Mucosa of descending colon (tissue), 3 donors: Measurements from ENCODE around the gene APOM. TPM values are rescaled to one million over a fixed set of nuclear protein-coding genes. Genes with fewer than 3 reads are reported as not detected.
A peak's percentile ranks its signal among the peaks of the same experiment; 100 is the strongest.

Experiments used
- ATAC-seq: fragments of 200-7000 bp; cut with Tn5 transposase; one replicate; pipeline ENCODE4 v1.9.1; 2020; ENCODE audit warnings: mild to moderate bottlenecking, moderate library complexity
- DNase-seq, 3 donors: peaks; one replicate each; pipeline ENCODE4 v3.0.0-alpha.2; 2020
- H3K36me3 ChIP-seq: fragments of 200-600 bp; one replicate; pipeline ENCODE4 v1.8.0; 2021; ENCODE audit warnings: low read depth, mild to moderate bottlenecking
- H3K4me1 ChIP-seq: fragments of 200-600 bp; one replicate; pipeline ENCODE4 v1.8.0; 2021; ENCODE audit warnings: low read depth, mild to moderate bottlenecking
- H3K4me3 ChIP-seq: fragments of 200-600 bp; one replicate; pipeline ENCODE4 v1.8.0; 2021; ENCODE audit warnings: mild to moderate bottlenecking
- H3K9me3 ChIP-seq: fragments of 200-600 bp; one replicate; pipeline ENCODE4 v1.8.0; 2021; ENCODE audit warnings: mild to moderate bottlenecking
- intact Hi-C, 2 donors: fragments of 100-400 bp; cut with DNase I in 1 of 2; cut with micrococcal nuclease in 1 of 2; formaldehyde crosslinking; loops; one replicate each; pipeline versions ENCODE4 v1.11.0 to v1.11.1; 2022; cut with DNase I, micrococcal nuclease
- total RNA-seq, 3 donors: library from RNA; stranded (reverse); fragmentation: NEBNext Ultra II Directional in 2 of 3; extraction: Animal tissue kit (Norgen Biotek cat#: 25700) in 2 of 3; gene quantifications; one replicate each; pipeline versions ENCODE4 v1.2.1 to v1.2.4, GENCODE V29; 2021 to 2023
- TF ChIP-seq, protein P1 (sequence below): fragments of 200-600 bp; IDR thresholded peaks from one replicate; pipeline ENCODE4 v1.8.0; 2022; ENCODE audit warnings: antibody characterized with exemption, mild to moderate bottlenecking
- donor health status: DM: no; HTN: no; CAD: no; lungs with moderate emphysema.
- donor health status: DM: no; HTN: no; CAD: no.
- donor health status: DM: no; HTN: yes; CAD: no.

Gene APOM
- total RNA-seq, 3 donors from 2014 or later: 2.2 to 2.7 (median 2.4) TPM

DNA sequence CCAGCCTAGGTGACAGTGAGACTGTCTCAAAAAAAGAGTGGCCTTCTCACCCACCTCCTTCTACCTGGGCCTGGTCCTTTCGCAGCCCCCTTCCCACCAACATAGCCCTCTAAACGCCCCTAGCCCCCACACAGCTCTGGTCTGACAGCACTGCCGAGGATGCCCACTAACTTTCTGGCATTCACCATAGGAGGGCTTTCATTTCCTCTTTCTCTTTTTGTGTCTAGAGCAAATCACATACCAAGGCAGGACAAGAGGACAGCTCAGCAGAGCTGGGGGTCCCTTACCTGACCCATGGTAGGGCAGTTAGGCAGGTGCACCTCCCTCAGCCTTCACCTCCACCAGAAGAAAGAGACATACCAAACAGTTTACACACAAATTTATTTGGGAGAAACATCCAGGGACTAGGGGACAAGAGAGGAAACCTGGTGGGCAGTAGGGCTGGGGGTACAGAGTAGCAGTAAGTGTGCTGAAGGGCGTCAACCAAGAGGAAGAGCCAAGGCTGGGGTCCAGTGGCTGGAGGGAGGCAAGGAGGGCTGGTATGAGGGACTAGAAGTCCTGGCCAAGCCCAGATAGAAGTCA lies 20.7 kb downstream of the APOM start:
- Histone ChIP-seq H3K36me3 (no peaks in the 10 kb centered on the region), H3K4me3 (no peak overlapping the region), H3K9me3 (no peaks in the 10 kb centered on the region), H3K4me1 (peaks cover 11% of the 10 kb centered on the region)
- TF ChIP-seq, protein P1, sequence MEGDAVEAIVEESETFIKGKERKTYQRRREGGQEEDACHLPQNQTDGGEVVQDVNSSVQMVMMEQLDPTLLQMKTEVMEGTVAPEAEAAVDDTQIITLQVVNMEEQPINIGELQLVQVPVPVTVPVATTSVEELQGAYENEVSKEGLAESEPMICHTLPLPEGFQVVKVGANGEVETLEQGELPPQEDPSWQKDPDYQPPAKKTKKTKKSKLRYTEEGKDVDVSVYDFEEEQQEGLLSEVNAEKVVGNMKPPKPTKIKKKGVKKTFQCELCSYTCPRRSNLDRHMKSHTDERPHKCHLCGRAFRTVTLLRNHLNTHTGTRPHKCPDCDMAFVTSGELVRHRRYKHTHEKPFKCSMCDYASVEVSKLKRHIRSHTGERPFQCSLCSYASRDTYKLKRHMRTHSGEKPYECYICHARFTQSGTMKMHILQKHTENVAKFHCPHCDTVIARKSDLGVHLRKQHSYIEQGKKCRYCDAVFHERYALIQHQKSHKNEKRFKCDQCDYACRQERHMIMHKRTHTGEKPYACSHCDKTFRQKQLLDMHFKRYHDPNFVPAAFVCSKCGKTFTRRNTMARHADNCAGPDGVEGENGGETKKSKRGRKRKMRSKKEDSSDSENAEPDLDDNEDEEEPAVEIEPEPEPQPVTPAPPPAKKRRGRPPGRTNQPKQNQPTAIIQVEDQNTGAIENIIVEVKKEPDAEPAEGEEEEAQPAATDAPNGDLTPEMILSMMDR: no peak
- intact Hi-C loops: no loop called here
- ATAC-seq (no peak), DNase-seq (no peak)

DNA sequence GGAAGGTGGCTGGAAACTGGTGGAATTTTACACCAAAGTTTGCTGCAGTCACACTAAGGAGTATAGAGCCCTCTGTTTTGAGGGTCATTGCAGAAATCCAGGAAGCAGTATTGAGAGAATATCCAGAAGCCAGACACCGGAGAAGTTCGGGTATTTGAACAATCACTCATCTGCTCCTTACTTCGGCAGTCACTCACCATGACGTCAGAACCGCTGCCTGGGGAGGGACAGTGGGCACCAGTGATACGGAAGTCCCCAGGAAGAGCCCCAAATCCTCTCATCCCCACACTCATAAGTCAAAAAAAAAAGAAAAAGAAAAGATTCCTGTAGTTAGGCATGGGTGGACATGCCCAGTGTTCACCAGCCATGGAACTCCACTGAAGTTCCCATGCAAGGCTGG lies 21.2 kb downstream of the APOM start:
- TF ChIP-seq, protein P1: no peak
- Histone ChIP-seq H3K4me1 (peaks cover 14% of the 10 kb centered on the region), H3K36me3 (no peaks in the 10 kb centered on the region), H3K9me3 (no peaks in the 10 kb centered on the region), H3K4me3 (no peak overlapping the region)
- no peak for ATAC-seq
- no peak for DNase-seq
- intact Hi-C loops: no loop called here

DNA sequence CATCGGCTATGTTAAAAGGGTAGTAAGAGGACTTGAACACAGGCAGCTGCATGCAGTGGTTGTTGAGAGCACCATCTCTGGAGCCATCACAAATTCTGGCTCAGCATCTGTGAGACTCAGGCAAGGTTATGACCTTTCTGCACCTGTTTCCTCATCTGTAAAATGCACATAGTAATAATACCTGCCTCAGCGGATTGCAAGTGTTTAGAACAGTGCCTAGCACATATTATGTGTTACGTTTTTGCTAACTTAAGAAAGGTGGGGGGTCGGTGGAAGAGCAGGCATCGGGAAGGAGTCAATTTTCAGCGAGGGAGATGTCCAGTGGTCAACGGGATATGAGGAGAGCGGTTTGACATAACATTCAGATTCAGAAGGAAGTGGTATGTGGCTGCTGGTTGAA lies 22.3 kb downstream of the APOM start:
- intact Hi-C loops: no loop called here

DNA sequence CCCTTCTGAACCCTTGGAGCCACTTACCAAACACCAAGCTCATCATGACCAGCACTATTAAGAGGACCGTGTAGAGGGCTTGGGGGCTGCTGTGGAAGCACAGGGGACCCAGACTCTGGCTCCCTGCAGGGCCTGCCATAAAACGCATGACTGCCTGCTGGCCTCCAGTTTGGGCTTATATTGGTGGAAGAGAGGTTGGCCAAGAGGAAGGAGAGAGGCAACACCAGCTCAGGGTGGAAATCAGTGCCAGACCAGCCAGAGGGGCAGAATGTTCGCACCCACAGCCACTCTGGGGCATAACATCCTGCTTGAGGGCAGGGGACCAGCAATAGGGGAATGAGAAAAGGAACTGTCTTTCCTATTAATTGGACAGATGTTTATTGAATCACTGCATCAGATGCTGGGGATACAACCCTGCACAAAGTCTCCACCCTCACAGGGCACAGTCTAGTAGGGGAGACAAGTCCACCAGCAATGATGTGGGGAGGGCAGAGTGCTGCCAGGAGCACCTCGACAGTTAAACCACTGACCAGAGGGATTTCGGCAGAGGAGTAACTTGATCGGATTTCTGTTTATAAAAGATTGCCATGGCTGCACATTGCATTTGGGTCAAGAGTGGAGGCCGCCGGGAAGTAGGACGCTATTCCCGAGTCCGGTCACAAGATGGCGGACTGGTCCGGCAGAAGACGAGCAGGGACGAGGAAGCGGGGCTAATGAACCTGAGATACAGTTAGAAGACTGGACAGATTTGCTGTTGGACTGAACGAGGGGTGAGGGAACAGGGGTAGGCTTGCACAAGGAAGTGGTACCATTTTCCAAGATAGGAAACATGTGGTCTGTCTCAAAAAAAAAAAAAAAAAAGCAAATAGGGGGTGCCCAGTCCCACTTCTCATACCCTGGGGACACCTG lies 24.8 kb downstream of the APOM start, which contains the start of gene LY6G5C:
LY6G5C (minus strand) TSS at position 842 of the 909 bp plus-strand sequence; CDS start at position 148, 694 bp downstream.
- TF ChIP-seq, protein P1: peak; percentile 68
- peak; percentile 87 for ATAC-seq
- Histone ChIP-seq H3K36me3 (no peaks in the 10 kb centered on the region), H3K4me3 (no peak within 1 kb of the TSS), H3K4me1 (peaks cover 14% of the 10 kb centered on the region), H3K9me3 (no peaks in the 10 kb centered on the region)
- peak; percentile 87 to 90 (median 89) for DNase-seq
- intact Hi-C loops: loop anchor here in 1 of 2 donors (10.0 kb wide), 1 partner anchor 184 kb away; the partner anchor contains the start of gene NEU1

More for the DNA sequence above, 22.3 kb downstream of the APOM start:
- Histone ChIP-seq H3K4me3 (no peak overlapping the region), H3K9me3 (no peaks in the 10 kb centered on the region), H3K4me1 (peaks cover 14% of the 10 kb centered on the region), H3K36me3 (no peaks in the 10 kb centered on the region)
- DNase-seq (no peak), ATAC-seq (no peak)
- TF ChIP-seq, protein P1: no peak

DNA sequence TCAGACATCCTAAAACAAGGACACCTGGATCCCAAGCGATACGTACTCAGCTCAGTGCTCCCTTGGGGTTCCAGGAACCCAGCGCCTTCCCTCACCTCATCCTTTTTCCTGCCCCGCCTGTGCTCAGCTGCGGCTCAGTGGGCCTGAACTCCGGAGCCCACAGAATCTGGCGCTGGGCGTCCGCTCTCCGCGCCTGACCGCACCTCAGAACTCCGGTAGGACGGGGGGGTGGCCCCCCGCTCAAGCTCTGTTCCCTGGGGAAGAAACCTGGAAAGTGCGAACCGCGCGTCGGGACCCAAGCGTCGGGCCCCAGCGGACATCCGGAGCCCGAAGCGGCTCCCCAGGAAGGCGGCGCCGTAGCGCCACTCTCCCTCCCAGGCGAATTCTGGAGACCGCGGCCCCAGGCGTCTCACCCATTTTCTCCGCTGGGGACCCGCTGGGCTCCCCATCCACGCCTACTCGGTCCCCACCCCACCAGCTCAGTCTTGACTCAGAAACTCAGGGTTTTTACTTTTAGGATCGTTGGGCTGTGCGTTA lies 25.5 kb downstream of the APOM start:
- ATAC-seq (peak; percentile 60), DNase-seq (peak; percentile 56 to 73 (median 73))
- Histone ChIP-seq H3K4me3 (no peak overlapping the region), H3K36me3 (no peaks in the 10 kb centered on the region), H3K4me1 (peaks cover 14% of the 10 kb centered on the region), H3K9me3 (no peaks in the 10 kb centered on the region)
- TF ChIP-seq, protein P1: no peak
- intact Hi-C loops: loop anchor here in 1 of 2 donors (10.0 kb wide), 1 partner anchor 184 kb away; the partner anchor contains the start of gene NEU1
